H9 (cell line): ENCODE results near the gene ASB5. TPM values are rescaled to one million over a fixed set of nuclear protein-coding genes. Genes with fewer than 3 reads are reported as not detected.

Experiments used
- DNase-seq: peaks from one replicate; pipeline ENCODE4 v3.0.0-alpha.2; 2017
- H2AFZ ChIP-seq: one replicate; pipeline ENCODE4 v1.6.1; 2013; ENCODE audit warnings: mild to moderate bottlenecking, low read length, control low read depth, moderate library complexity
- H2AK5ac ChIP-seq: 2 replicates; pipeline ENCODE4 v1.6.1; 2013; ENCODE audit warnings: low read length, control low read depth, mixed read lengths; ENCODE audit not compliant: insufficient read length
- H2BK120ac ChIP-seq: one replicate; pipeline ENCODE4 v1.6.1; 2013; ENCODE audit warnings: low read depth, mild to moderate bottlenecking, low read length, control low read depth, inconsistent platforms; ENCODE audit not compliant: poor library complexity, severe bottlenecking
- H2BK12ac ChIP-seq: 2 replicates; pipeline ENCODE4 v1.6.1; 2013; ENCODE audit warnings: low read length, control low read depth, mixed read lengths, low read depth; ENCODE audit not compliant: insufficient read length
- H2BK15ac ChIP-seq: 2 replicates; pipeline ENCODE4 v1.6.1; 2013; ENCODE audit warnings: low read depth, low read length, control low read depth
- H2BK20ac ChIP-seq: one replicate; pipeline ENCODE4 v1.6.1; 2013; ENCODE audit warnings: low read depth, mild to moderate bottlenecking, low read length, control low read depth, inconsistent platforms; ENCODE audit not compliant: poor library complexity, severe bottlenecking
- H2BK5ac ChIP-seq: 2 replicates; pipeline ENCODE4 v1.6.1; 2013; ENCODE audit warnings: low read length, control low read depth, mixed read lengths; ENCODE audit not compliant: insufficient read length
- H3K14ac ChIP-seq: 2 replicates; pipeline ENCODE4 v1.6.1; 2013; ENCODE audit warnings: low read length, control low read depth; ENCODE audit not compliant: insufficient read depth
- H3K18ac ChIP-seq: 2 replicates; pipeline ENCODE4 v1.6.1; 2013; ENCODE audit warnings: low read depth, mild to moderate bottlenecking, mixed read lengths, low read length, control low read depth; ENCODE audit not compliant: insufficient read length
- H3K23ac ChIP-seq: 2 replicates; pipeline ENCODE4 v1.6.1; 2013; ENCODE audit warnings: low read length, control low read depth, mixed read lengths, low read depth; ENCODE audit not compliant: insufficient read length
- H3K23me2 ChIP-seq: 2 replicates; pipeline ENCODE4 v1.6.1; 2013; ENCODE audit warnings: low read depth, mild to moderate bottlenecking, mixed read lengths, low read length, control low read depth; ENCODE audit not compliant: insufficient read length, poor library complexity, severe bottlenecking
- H3K27ac ChIP-seq: 2 replicates; pipeline ENCODE4 v1.5.1; 2013; ENCODE audit warnings: low read length, control low read depth, mixed read lengths, low read depth; ENCODE audit not compliant: insufficient read length
- H3K27me3 ChIP-seq: 2 replicates; pipeline ENCODE4 v1.6.1; 2013; ENCODE audit warnings: low read length, control low read depth, inconsistent platforms; ENCODE audit not compliant: insufficient read depth
- H3K4ac ChIP-seq: 2 replicates; pipeline ENCODE4 v1.6.1; 2013; ENCODE audit warnings: low read depth, mild to moderate bottlenecking, control low read depth, inconsistent platforms, low read length, moderate library complexity
- H3K4me1 ChIP-seq: 2 replicates; pipeline ENCODE4 v1.6.1; 2013; ENCODE audit warnings: low read length, control low read depth, inconsistent platforms; ENCODE audit not compliant: insufficient read depth
- H3K4me2 ChIP-seq: 2 replicates; pipeline ENCODE4 v1.6.1; 2013; ENCODE audit warnings: low read length, control low read depth, mixed read lengths; ENCODE audit not compliant: insufficient read length, insufficient read depth
- H3K56ac ChIP-seq: 2 replicates; pipeline ENCODE4 v1.6.1; 2013; ENCODE audit warnings: low read depth, mild to moderate bottlenecking, mixed read lengths, low read length, control low read depth; ENCODE audit not compliant: insufficient read length
- H3K79me1 ChIP-seq: 2 replicates; pipeline ENCODE4 v1.6.1; 2013; ENCODE audit warnings: low read depth, mild to moderate bottlenecking, moderate library complexity, low read length, control low read depth, inconsistent platforms; ENCODE audit not compliant: insufficient read depth, poor library complexity, severe bottlenecking
- H3K79me2 ChIP-seq: 2 replicates; pipeline ENCODE4 v1.6.1; 2013; ENCODE audit warnings: low read length, control low read depth, inconsistent platforms; ENCODE audit not compliant: insufficient read depth
- H3K9ac ChIP-seq: 2 replicates; pipeline ENCODE4 v1.6.1; 2013; ENCODE audit warnings: low read length, control low read depth, mixed read lengths; ENCODE audit not compliant: insufficient read length; ENCODE audit errors: extremely low read depth
- H3K9me3 ChIP-seq: one replicate; pipeline ENCODE4 v1.6.1; 2013; ENCODE audit warnings: low read depth, low read length, inconsistent platforms; ENCODE audit not compliant: control insufficient read depth
- H3T11ph ChIP-seq: one replicate; pipeline ENCODE4 v1.6.1; 2013; ENCODE audit warnings: mild to moderate bottlenecking, low read length, control low read depth, inconsistent platforms
- H4K20me1 ChIP-seq: one replicate; pipeline ENCODE4 v1.6.1; 2013; ENCODE audit not compliant: control insufficient read depth, insufficient read length, insufficient read depth
- H4K5ac ChIP-seq: 2 replicates; pipeline ENCODE4 v1.6.1; 2013; ENCODE audit warnings: low read depth, mild to moderate bottlenecking, mixed read lengths, low read length, control low read depth; ENCODE audit not compliant: insufficient read length
- H4K8ac ChIP-seq: replicated peaks from 2 replicates; pipeline ENCODE4 v1.6.1; 2013; ENCODE audit warnings: low read length, control low read depth, mixed read lengths, low read depth; ENCODE audit not compliant: insufficient read length
- H4K91ac ChIP-seq: 2 replicates; pipeline ENCODE4 v1.6.1; 2013; ENCODE audit warnings: low read depth, mild to moderate bottlenecking, moderate library complexity, mixed read lengths, low read length, control low read depth; ENCODE audit not compliant: insufficient read length
- H3K27ac Mint-ChIP-seq, 3 experiments: 2 replicates in 2 of 3; 3 replicates in 1 of 3; pipeline ENCODE4 v1.8.0; 2020 to 2021; ENCODE audit warnings: mixed read lengths in 3 of 3, mild to moderate bottlenecking in 1 of 3, moderate library complexity in 1 of 3
- H3K27me3 Mint-ChIP-seq: 2 replicates; pipeline ENCODE4 v1.8.0; 2021; ENCODE audit warnings: low read depth, mild to moderate bottlenecking, moderate library complexity, mixed read lengths
- H3K36me3 Mint-ChIP-seq, 3 experiments: 2 replicates in 2 of 3; 3 replicates in 1 of 3; pipeline ENCODE4 v1.8.0; 2020 to 2021; ENCODE audit warnings: low read depth in 3 of 3, mixed read lengths in 3 of 3; ENCODE audit not compliant: insufficient read depth in 1 of 3
- H3K4me1 Mint-ChIP-seq, 2 experiments: 2 replicates each; pipeline ENCODE4 v1.8.0; 2020; ENCODE audit warnings: mixed read lengths in 2 of 2
- H3K4me3 Mint-ChIP-seq, 2 experiments: 2 replicates in 1 of 2; 3 replicates in 1 of 2; pipeline ENCODE4 v1.8.0; 2020 to 2021; ENCODE audit warnings: mild to moderate bottlenecking in 2 of 2, mixed read lengths in 2 of 2, moderate library complexity in 1 of 2
- H3K9me3 Mint-ChIP-seq, 2 experiments: 2 replicates in 1 of 2; 3 replicates in 1 of 2; pipeline ENCODE4 v1.8.0; 2020; ENCODE audit warnings: mild to moderate bottlenecking in 2 of 2, mixed read lengths in 2 of 2, moderate library complexity in 1 of 2
- CTCF ChIP-seq: fragments of 200-600 bp; sonication (generic); conservative IDR thresholded peaks from 3 replicates; pipeline ENCODE4 v1.8.0; 2021; ENCODE audit warnings: antibody characterized with exemption, mild to moderate bottlenecking
- WGBS: extraction: QIAGEN DNeasy Blood & Tissue Kit; methylation state at CpG from one replicate; pipeline ENCODE4 v1.1.7; 2013; ENCODE audit warnings: missing lambda C conversion rate, low lambda C conversion rate, mixed read lengths; ENCODE audit not compliant: insufficient read length; ENCODE audit errors: extremely low coverage; 5-methylcytosine and 5-hydroxymethylcytosine counted together
- total RNA-seq: library from RNA; stranded (reverse); gene quantifications from 2 replicates; pipeline ENCODE4 v1.2.1, GENCODE V29; 2021

Gene ASB5
- total RNA-seq, 1 experiment from 2014 or later: not detected

GRCh38 chr4:176191974-176192373, 77.0 kb downstream of the ASB5 start:
- no peak overlapping the region for H3K9ac ChIP-seq
- H4K91ac ChIP-seq: no peak overlapping the region
- H3K79me2 ChIP-seq: no peaks in the 10 kb centered on the region
- WGBS: no CpG with 5 or more reads among the region's 1 CpG
- no peak overlapping the region for H3K4ac ChIP-seq
- H2BK15ac ChIP-seq: no peak overlapping the region
- no peak overlapping the region for H2AFZ ChIP-seq
- H3K4me1 ChIP-seq: no peaks in the 10 kb centered on the region; the same call in 1 of the 2 replicates
- Mint-ChIP-seq H3K4me1 (peaks cover 33 to 36% of the 10 kb centered on the region in 2 experiments), H3K4me3 (no peak overlapping the region), H3K9me3 (no peaks in the 10 kb centered on the region), H3K27ac (no peak overlapping the region), H3K36me3 (no peaks in the 10 kb centered on the region), H3K27me3 (no peaks in the 10 kb centered on the region)
- H3K79me1 ChIP-seq: no peaks in the 10 kb centered on the region
- no peak overlapping the region for H2BK20ac ChIP-seq
- no peak overlapping the region for H3K27ac ChIP-seq
- H4K5ac ChIP-seq: no peak overlapping the region
- H3K18ac ChIP-seq: no peak overlapping the region
- no peak overlapping the region for H2BK12ac ChIP-seq
- no peaks in the 10 kb centered on the region for H3K27me3 ChIP-seq
- H2BK120ac ChIP-seq: no peak overlapping the region
- H4K8ac ChIP-seq: no peak overlapping the region
- no peak overlapping the region for H3K23ac ChIP-seq
- H4K20me1 ChIP-seq: no peaks in the 10 kb centered on the region
- no peak for DNase-seq
- H3K14ac ChIP-seq: no peak overlapping the region
- H3K23me2 ChIP-seq: peaks cover 3% of the 10 kb centered on the region
- H3K56ac ChIP-seq: no peak overlapping the region
- no peak overlapping the region for H2BK5ac ChIP-seq
- H3K4me2 ChIP-seq: no peak overlapping the region
- H3T11ph ChIP-seq: no peak overlapping the region
- TF ChIP-seq CTCF: no peak
- H2AK5ac ChIP-seq: no peak overlapping the region
- H3K9me3 ChIP-seq: no peaks in the 10 kb centered on the region
